IgD-negative memory B cell (primary cell): ENCODE data around the gene LAMA5. TPM values are rescaled to one million over a fixed set of nuclear protein-coding genes. Genes with fewer than 3 reads are reported as not detected.

ENCODE experiments used
- H3K27ac Mint-ChIP-seq, 3 donors: one replicate each; pipeline ENCODE4 v1.8.0; 2020 to 2022; ENCODE audit warnings: mild to moderate bottlenecking in 3 of 3, mixed read lengths in 3 of 3, moderate library complexity in 1 of 3
- H3K27me3 Mint-ChIP-seq: one replicate; pipeline ENCODE4 v1.8.0; 2021; ENCODE audit warnings: mixed read lengths
- H3K36me3 Mint-ChIP-seq: one replicate; pipeline ENCODE4 v1.8.0; 2020; ENCODE audit warnings: mild to moderate bottlenecking, mixed read lengths
- H3K4me1 Mint-ChIP-seq, 3 donors: one replicate each; pipeline ENCODE4 v1.8.0; 2020 to 2022; ENCODE audit warnings: mixed read lengths in 3 of 3, mild to moderate bottlenecking in 1 of 3
- H3K4me3 Mint-ChIP-seq, 4 donors: one replicate each; pipeline ENCODE4 v1.8.0; 2020 to 2022; ENCODE audit warnings: mild to moderate bottlenecking in 4 of 4, mixed read lengths in 4 of 4, moderate library complexity in 3 of 4
- H3K9me3 Mint-ChIP-seq, 3 donors: one replicate each; pipeline ENCODE4 v1.8.0; 2020 to 2021; ENCODE audit warnings: mixed read lengths in 3 of 3, mild to moderate bottlenecking in 1 of 3
- polyA plus RNA-seq: library from polyadenylated mRNA; unstranded; fragments of 300-500 nt; fragmentation: Illumina TruSeq; gene quantifications from one replicate; pipeline ENCODE4 v1.2.3, GENCODE V29; 2021

Gene LAMA5
- polyA plus RNA-seq, 1 donor from 2014 or later: 10.1 TPM

GRCh38 chr20:62266340-62266739 lies 100.8 kb downstream of the LAMA5 start:
- Mint-ChIP-seq H3K27ac (no peak overlapping the region), H3K4me3 (no peak overlapping the region), H3K27me3 (no peaks in the 10 kb centered on the region), H3K36me3 (peaks cover 8% of the 10 kb centered on the region), H3K9me3 (no peaks in the 10 kb centered on the region), H3K4me1 (no peaks in the 10 kb centered on the region)

GRCh38 chr20:62265365-62265764 lies 101.7 kb downstream of the LAMA5 start:
- H3K9me3 Mint-ChIP-seq: no peaks in the 10 kb centered on the region
- no peak overlapping the region for H3K4me3 Mint-ChIP-seq
- no peak overlapping the region for H3K27ac Mint-ChIP-seq
- H3K4me1 Mint-ChIP-seq: no peaks in the 10 kb centered on the region
- no peaks in the 10 kb centered on the region for H3K27me3 Mint-ChIP-seq
- H3K36me3 Mint-ChIP-seq: peaks cover 11% of the 10 kb centered on the region

GRCh38 chr20:62263396-62263795 lies 103.7 kb downstream of the LAMA5 start:
- H3K27ac Mint-ChIP-seq: no peak overlapping the region
- no peaks in the 10 kb centered on the region for H3K27me3 Mint-ChIP-seq
- no peak overlapping the region for H3K4me3 Mint-ChIP-seq
- H3K36me3 Mint-ChIP-seq: peaks cover 13% of the 10 kb centered on the region
- no peaks in the 10 kb centered on the region for H3K9me3 Mint-ChIP-seq
- H3K4me1 Mint-ChIP-seq: no peaks in the 10 kb centered on the region

- Mint-ChIP-seq H3K27ac (no peak overlapping the region), H3K27me3 (no peaks in the 10 kb centered on the region), H3K4me1 (no peaks in the 10 kb centered on the region)
Observed at GRCh38 chr20:62262064-62262463, 105.0 kb downstream of the LAMA5 start.

GRCh38 chr20:62259294-62259565 lies 107.9 kb downstream of the LAMA5 start:
- no peaks in the 10 kb centered on the region for H3K27me3 Mint-ChIP-seq
- H3K4me1 Mint-ChIP-seq: peaks cover 0 to 3% (median 0%) of the 10 kb centered on the region in 3 donors
- H3K9me3 Mint-ChIP-seq: no peaks in the 10 kb centered on the region
- no peak overlapping the region for H3K4me3 Mint-ChIP-seq
- no peak overlapping the region for H3K27ac Mint-ChIP-seq
- H3K36me3 Mint-ChIP-seq: peaks cover 5% of the 10 kb centered on the region

More at GRCh38 chr20:62262064-62262463, 105.0 kb downstream of the LAMA5 start:
- H3K9me3 Mint-ChIP-seq: no peaks in the 10 kb centered on the region
- peaks cover 13% of the 10 kb centered on the region for H3K36me3 Mint-ChIP-seq
- H3K4me3 Mint-ChIP-seq: no peak overlapping the region

Other genes with a start within 250 kb of the LAMA5 start
- 0.98 TPM for gene LSM14B, start 244.8 kb downstream of the LAMA5 start, polyA plus RNA-seq
- 428 TPM for gene PSMA7, start 223.9 kb downstream of the LAMA5 start, polyA plus RNA-seq
- 1.4 TPM for gene SS18L1, start 223.5 kb downstream of the LAMA5 start, polyA plus RNA-seq
- gene MTG2, start 184.3 kb downstream of the LAMA5 start, polyA plus RNA-seq: 26.2 TPM
- gene HRH3, start 147.0 kb downstream of the LAMA5 start, polyA plus RNA-seq: not detected
- 25.6 TPM for gene OSBPL2, start 128.8 kb downstream of the LAMA5 start, polyA plus RNA-seq
- 149 TPM for gene ADRM1, start 64.3 kb downstream of the LAMA5 start, polyA plus RNA-seq
- 3,148 TPM for gene RPS21, start 19.8 kb upstream of the LAMA5 start, polyA plus RNA-seq
- 1.1 TPM for gene CABLES2, start 40.0 kb upstream of the LAMA5 start, polyA plus RNA-seq
- gene RBBP8NL, start 60.2 kb upstream of the LAMA5 start, polyA plus RNA-seq: not detected
- gene GATA5, start 108.7 kb upstream of the LAMA5 start, polyA plus RNA-seq: not detected